ENCODE measurements around the gene DUOX2.

DNA sequence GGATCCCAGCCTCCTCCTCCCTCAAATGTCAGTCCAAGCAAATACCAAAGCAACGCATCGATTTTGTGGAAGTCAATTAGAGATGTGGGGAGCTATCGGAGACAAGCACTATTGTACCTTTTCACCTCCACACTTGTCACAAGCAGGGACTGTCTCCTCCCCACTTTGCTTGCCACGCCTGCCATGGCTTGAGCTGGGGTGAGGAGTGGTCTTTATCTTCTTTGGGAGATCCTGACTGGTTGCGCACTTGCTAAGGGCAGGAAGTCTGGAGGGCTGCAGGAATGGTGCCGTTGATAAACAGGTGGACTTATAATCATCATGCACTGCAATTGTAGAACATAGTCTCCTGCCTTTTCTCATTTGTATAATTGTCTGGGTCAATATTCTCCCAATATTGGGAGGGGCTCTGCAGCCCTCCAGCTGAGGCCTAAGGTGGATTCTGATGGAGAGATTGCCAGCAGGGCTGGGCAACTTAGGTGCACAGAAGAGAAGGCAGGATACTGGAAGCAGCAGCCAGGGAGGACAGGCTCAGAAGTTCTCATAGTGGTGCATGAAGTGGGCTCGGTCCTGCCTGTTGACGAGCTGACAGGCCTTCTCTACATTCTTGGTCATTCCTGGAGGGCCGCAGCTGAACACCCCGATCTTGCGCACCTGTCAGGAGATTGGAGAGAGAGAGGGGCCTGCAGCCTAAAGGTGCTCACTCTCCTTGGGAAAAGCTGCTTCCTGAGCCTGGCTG lies 20.2 kb downstream of the DUOX2 start:
- TF ChIP-seq, protein P1, sequence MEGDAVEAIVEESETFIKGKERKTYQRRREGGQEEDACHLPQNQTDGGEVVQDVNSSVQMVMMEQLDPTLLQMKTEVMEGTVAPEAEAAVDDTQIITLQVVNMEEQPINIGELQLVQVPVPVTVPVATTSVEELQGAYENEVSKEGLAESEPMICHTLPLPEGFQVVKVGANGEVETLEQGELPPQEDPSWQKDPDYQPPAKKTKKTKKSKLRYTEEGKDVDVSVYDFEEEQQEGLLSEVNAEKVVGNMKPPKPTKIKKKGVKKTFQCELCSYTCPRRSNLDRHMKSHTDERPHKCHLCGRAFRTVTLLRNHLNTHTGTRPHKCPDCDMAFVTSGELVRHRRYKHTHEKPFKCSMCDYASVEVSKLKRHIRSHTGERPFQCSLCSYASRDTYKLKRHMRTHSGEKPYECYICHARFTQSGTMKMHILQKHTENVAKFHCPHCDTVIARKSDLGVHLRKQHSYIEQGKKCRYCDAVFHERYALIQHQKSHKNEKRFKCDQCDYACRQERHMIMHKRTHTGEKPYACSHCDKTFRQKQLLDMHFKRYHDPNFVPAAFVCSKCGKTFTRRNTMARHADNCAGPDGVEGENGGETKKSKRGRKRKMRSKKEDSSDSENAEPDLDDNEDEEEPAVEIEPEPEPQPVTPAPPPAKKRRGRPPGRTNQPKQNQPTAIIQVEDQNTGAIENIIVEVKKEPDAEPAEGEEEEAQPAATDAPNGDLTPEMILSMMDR (IDR thresholded peaks at IDR 0.05; ENCODE audit: low read length), result no peak
- TF ChIP-seq EZH2 (IDR thresholded peaks at IDR 0.05; ENCODE audit: borderline replicate concordance, low read length), result no peak

Measured in OCI-LY1 (cell line).